SK-MEL-5 (cell line): ENCODE data around the gene ANGPTL1. TPM values are rescaled to one million over a fixed set of nuclear protein-coding genes. Genes with fewer than 3 reads are reported as not detected.

Source experiments
- DNase-seq: peaks from one replicate; pipeline ENCODE4 v3.0.0-alpha.2; 2016; ENCODE audit warnings: low read depth, low spot score
- in situ Hi-C: cut with HindIII; loops from 2 replicates; pipeline ENCODE4 v1.10.0; 2016; ENCODE audit warnings: low sequenced_read_pairs, high pct_unique_total_duplicates, low pct_unique_long_range_greater_than_20kb
- polyA plus RNA-seq, 2 experiments: library from polyadenylated mRNA; depleted of rRNA; stranded (reverse); fragments of >200 nt; gene quantifications; 2 replicates each; pipeline ENCODE4 v1.2.3, GENCODE V29; 2015
- total RNA-seq: library from RNA; depleted of rRNA; stranded (reverse); fragments of >200 nt; shearing (Covaris generic); gene quantifications from 2 replicates; pipeline ENCODE4 v1.2.3, GENCODE V29; 2014; rRNA removed

The ANGPTL1 gene, protein sequence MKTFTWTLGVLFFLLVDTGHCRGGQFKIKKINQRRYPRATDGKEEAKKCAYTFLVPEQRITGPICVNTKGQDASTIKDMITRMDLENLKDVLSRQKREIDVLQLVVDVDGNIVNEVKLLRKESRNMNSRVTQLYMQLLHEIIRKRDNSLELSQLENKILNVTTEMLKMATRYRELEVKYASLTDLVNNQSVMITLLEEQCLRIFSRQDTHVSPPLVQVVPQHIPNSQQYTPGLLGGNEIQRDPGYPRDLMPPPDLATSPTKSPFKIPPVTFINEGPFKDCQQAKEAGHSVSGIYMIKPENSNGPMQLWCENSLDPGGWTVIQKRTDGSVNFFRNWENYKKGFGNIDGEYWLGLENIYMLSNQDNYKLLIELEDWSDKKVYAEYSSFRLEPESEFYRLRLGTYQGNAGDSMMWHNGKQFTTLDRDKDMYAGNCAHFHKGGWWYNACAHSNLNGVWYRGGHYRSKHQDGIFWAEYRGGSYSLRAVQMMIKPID
- 1.8 and 2.2 TPM in 2 replicates for total RNA-seq
- 0.31 and 0.95 TPM in 2 replicates for polyA plus RNA-seq (2015; cell fraction: cytosol; rRNA removed)
- polyA plus RNA-seq (2015; cell fraction: nucleus; rRNA removed) = 0.58 and 0.92 TPM in 2 replicates

DNA sequence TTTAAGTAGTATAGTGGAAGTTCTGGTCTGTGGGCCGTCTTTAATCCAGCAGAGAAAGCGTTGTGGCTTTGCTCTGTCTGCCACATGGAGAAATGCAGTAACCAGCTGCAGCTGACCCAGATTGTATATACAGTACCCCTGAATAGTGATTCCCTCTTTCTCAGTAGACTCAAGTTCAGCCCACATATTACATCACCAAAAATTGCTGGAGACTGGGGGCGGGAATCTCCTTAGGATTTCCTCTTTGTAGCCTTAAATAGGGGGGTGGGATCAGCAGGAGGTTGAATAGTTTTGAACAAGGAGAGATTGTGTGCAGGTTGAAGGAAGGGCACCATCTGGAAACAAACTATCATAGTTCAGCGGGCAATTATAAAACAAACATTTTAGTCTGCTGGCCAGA, at the start of gene ANGPTL1:
Gene ANGPTL1, minus strand, starts transcription at position 134 of the 400 bp plus-strand sequence. CDS start 5,301 bp downstream, outside the sequence.
- in situ Hi-C loops = no loop called here
- peak; percentile 66 for DNase-seq

DNA sequence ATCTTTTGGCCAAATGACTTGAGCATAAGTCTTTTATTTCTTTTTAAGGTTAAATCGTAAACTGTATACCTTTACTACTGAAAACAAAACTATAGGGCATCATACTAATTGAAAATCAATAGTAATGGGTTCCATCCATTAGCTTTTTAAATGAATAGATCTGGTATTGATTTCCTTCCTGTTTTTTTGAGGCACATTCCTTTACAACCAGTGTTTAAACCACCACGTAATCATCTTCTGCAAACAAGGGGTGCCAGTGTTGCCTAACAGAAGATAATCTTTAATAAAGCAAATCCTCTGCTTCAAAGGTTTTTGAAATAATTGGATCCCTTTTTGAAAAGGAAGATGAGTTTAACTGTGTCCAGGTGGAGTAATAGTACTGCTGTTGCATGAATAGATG, 48.7 kb upstream of the ANGPTL1 start:
- in situ Hi-C loops = no loop called here
- DNase-seq = no peak

DNA sequence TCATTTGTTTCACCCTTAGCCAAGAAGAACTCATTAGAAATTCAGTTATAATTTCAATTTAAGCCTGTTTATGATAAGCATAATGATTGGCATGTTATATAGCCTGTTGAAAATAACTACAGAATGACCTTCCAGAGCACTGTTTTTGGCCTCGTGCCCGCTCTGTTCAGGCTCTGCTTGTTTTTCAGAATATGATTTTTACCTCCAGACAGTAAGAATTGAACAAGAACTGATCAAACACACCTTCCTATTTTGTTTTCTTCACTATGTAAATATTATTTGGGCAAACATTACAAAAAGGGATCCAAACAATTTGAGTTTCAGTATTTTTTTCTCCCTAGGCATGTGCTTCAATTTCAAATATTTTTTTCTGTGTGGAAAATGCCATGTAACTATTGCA, 48.1 kb upstream of the ANGPTL1 start:
- no peak for DNase-seq
- in situ Hi-C loops = no loop called here

DNA sequence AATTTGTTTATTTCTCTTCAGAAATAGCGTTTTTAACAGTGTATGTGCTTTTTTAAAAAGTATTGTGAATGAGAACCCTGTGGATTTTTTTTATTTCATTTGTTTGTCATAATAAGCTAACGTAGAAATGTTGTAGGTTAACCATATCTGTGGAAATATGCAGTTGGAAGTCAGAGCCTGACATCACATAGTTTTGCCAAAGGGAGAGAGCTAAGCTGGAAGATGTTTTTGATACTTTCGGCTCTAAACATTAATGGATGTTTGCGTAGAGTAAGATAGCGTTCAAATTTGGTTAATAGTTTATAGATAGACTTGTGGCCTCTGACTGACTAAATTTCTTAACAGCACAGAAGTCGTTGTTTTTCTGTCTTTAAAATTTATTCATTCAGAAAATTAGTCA, 47.4 kb upstream of the ANGPTL1 start:
- DNase-seq = no peak
- in situ Hi-C loops = no loop called here

DNA sequence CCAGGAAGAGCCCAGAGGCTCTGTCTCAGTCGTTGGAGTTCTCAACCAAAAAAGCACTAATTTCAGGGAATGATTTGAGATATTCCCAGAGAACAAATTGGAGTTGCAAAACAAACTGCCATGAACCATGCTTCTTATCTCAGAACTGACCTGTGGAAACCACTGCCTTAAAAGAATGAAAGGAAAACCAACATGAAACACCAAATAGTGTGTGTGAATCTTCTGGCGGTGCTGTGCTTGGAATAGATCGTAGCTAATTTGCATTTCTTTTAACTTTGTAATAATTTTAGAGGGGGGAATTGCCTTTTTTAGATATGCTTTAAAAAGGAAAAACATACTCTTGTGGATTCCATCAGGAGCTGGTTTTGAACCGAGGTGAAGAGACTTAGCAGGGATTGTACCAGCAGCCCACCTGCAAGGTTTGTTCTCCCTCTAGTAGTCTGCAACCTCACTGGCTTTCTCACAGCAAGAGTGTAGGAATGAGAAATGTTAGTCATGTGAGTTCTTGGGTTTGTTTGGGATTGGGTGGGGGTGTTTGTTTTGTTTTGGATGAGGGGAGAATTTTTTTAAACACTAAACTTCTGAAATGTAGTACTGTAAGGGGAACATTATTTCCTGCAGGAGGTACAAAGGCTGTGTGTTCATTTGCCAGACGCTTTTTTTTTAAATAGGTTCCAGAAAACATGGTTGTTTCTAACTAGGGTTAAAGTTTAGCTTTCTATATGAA, 45.7 kb upstream of the ANGPTL1 start:
- in situ Hi-C loops = no loop called here
- no peak for DNase-seq

DNA sequence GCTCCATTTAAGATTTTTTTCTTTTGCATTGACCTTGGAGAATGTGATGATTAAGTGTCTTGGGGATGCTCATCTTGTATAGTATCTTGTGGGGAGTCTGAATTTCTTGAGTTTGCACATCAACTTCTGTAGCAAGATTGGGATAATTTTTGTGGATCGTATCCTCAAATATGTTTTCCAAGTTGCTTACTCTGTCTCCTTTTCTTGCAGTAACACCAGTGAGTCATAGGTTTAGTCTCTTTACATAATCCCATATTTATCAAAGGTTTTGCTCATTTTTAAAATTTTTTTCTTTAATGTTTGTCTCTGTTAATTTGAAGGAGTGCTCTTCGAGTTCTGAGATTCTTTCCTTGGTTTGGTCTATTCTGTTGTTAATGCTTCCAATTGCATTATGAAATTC, 41.7 kb upstream of the ANGPTL1 start:
- no peak for DNase-seq
- in situ Hi-C loops = no loop called here

DNA sequence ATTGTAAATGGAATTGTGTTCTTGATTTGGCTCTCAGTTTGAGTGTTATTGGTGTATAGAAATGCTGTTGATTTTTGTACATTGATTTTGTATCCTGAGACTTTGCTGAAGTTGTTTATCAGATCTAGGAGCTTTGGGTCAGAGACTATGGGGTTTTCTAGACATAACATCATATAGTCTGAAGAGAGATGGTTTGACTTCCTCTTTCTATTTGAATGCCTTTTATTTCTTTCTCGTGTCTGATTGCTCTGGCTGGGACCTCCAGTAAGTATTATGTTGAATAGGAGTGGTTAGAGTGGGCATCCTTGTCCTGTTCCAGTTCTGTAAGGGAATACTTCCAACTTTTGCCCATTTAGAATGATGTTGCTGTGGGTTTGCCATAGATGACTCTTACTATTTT, 39.1 kb upstream of the ANGPTL1 start:
- in situ Hi-C loops = no loop called here
- no peak for DNase-seq

DNA sequence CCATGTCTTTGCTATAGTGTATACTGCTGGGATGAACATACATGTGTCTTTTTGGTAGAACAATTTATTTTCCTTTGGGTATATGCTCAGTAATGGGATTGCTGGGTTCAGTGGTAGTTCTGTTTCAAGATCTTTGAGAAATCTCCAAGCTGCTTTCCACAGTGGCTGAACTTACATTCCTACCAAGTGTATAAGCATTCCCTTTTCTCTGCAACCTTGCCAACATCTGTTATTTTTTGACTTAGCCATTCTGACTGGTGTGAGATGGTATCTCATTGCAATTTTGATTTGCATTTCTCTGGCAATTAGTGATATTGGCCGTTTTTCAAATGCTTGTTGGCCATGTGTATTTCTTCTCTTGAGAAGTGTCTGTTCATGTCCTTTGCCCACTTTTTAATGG, 37.5 kb upstream of the ANGPTL1 start:
- DNase-seq = no peak
- in situ Hi-C loops = no loop called here

DNA sequence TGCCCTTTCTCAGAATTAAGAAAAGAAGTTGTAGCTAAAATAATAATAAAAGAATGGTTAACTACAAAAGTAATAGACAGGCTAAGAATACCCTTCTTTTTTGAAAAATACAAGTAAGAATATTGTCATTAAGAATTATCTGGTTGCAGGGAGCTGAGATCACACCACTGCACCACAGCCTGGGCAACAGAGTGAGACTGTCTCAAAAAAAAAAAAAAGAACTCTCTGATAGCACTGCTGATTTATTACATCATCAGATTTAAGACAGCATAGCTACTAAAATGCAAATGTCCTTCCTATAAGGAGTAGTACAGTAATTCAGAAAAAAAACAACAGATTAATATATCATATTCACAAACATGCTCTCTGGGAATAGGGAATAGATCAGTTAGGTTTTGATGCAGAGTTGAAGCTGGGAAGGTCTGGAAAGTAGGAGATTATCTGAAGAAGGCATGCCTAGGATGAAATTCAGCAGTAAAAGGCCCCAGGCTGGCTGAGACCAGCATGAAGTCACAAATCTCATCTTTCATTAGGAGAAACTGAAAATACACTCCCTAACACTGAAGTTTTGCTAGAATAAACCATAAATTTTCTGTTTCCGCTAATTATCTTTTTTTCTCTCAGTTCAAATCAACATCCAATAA, 30.7 kb upstream of the ANGPTL1 start:
- no peak for DNase-seq
- in situ Hi-C loops = no loop called here

DNA sequence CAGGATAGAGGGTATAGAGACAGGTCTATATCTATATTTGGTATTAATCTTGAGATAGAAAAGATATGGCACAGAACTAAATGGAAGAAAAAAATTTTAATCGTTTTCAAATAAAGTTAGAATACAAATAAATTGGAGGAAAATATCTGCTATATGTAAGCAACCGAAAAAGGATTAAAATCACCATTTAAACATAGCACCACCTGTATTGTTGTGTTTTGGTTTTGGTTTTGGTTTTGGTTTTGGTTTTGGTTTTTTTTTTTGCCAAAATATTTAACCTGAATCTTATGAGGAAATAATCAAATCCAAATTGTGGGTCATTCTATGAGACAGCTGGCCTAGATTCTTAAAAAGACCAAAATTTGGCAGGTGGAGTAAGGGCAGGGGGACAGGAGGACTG, 28.5 kb upstream of the ANGPTL1 start:
- no peak for DNase-seq
- in situ Hi-C loops = no loop called here

DNA sequence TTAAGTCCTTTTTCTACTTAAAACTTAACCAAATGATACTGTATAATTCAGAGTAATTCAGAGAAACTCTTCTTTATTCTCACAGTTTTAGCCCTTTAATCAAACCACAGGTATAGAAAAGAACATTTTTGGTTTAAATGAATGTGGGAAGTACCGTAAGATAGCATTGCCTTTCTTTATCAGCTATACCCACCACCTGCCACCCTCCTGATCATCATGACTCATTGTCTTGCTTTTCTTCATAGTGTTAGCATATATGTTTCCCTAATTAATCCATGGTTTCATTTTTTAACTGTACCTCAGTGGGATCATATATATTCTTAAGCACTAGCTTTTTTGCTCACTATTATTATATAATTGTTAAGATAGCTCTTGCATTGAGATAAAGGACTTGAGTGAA, 27.5 kb upstream of the ANGPTL1 start:
- in situ Hi-C loops = no loop called here
- DNase-seq = no peak

DNA sequence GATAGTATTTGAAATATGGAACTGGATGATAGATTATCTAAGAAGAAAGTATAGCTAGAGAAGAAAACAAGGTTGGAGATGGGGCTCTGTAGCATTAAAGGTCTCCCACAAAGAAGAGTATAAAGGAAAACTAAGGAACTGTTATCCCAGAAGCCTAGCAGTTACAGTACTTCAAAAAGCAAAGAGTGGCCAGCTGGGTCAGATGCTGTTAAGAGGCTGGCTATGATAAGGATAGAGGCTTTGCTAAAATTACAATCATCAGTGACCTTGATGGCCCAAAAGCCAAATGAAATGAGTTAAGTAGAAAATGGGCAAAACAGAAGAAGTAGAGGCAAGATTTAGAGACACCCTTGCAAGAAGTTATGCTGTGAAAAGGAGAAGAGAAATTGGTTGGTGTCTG, 25.1 kb upstream of the ANGPTL1 start:
- in situ Hi-C loops = no loop called here
- no peak for DNase-seq

DNA sequence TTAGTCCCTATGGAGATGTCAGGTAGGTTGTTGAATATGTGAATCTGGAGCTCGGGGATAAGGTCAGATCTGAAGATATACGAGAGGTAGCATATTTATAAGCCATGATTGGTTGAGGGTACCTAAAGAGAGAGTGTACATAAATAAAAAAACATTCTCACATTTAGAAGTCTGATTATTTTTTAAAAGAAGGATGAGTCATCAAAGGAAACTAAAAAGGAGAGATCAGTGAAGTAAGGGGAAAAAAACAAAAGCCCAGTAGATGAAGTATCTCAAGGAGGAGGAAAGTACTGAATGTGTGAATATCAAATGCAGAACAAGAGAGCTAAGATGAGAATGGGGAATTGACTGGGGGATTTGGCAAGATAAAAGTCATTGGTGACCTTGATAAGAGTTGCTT, 15.7 kb upstream of the ANGPTL1 start:
- in situ Hi-C loops = no loop called here
- no peak for DNase-seq

DNA sequence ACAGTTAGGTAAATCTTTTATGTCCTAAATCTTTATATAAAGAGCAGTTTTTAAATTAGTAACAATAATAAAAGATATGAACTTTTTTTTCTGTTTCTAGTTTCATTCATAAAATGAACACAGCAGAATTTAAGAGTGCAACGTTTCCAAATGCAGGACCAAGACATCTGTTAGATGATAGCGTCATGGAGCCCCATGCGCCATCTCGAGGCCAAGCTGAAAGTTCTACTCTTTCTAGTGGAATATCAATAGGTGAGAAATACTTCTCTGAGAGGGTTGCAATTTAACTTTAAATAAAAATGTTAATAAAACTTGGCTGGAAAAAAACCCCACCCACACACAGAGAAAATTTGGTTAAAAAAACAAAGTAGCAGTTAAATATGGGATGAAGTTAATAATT, 15.0 kb upstream of the ANGPTL1 start:
- in situ Hi-C loops = no loop called here
- peak; percentile 48 for DNase-seq

DNA sequence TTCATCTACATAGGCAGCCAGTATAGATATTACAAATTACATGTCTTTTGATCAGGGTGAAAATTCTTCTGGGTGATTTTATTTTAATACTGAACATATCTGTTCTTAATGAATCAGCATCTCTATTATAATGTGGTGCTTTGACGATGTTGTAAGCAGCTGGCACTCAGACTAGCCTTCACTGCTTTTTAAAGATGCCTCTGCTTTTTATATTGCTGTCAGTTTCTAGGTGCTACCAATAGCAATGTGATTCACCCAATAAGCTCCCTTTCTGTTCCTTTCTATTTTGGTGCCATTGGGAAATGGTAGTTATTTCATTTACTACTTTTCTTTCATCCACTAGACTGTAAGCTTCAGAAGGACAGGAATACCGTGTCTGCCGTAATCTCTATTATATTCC, 11.1 kb upstream of the ANGPTL1 start:
- in situ Hi-C loops = no loop called here
- DNase-seq = no peak

DNA sequence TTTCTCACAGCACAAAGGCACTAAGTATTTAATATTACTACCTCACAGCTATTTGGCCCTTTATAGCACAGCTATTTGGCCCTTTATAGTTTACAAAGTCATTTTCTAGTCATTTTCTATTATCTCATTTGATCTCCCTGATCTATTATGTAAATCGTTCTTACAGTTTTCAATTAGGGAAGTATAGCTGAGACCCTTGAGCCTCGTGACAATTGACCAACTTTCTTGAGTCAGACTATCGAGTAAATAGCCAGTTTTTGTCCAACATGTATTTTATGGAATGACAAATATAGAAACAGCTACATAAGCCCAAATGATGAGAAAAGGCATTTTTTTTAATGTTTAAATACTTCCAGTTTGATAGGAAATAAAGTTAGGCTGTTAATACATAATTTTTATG, 7.0 kb upstream of the ANGPTL1 start:
- in situ Hi-C loops = no loop called here
- no peak for DNase-seq

DNA sequence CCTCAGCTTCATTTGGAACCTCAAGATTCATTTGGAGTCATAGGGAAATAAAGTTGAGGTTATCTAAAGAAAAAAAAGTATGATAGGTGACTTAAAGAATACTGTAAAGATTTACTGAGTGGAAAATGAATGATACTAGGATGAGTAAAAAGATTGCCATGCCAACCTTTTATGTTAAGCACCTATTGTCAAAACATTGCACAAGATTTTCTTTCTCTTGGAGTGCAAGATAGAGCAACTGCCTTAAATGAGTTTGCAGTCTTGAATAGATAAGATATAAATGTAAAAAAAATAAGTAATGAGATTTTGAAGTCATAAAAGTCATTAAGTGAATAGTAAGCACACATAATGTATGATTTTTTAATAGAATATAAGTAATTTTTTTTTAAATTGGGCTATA, 5.1 kb upstream of the ANGPTL1 start:
- in situ Hi-C loops = no loop called here
- no peak for DNase-seq

DNA sequence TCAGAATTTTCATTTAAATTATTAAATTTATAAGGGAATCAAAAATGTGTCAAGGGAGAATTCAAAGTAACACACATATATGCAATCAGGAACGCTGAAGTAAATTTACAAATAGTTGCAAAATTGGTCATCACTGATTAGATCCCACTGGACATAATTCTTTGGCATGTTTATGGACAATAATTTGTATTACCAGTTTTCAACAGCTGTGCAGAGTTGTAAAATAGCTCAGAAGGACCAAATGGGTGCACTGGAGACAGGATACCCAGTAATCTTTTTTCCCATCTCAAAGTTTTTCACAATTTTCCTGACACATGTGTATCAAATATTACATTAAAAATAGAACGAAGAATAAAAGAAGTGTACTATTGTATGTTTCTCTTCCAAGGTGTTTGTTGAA, 4.1 kb upstream of the ANGPTL1 start:
- DNase-seq = no peak
- in situ Hi-C loops = no loop called here
